ENCODE data around the gene OSGEP. TPM values are rescaled to one million over a fixed set of nuclear protein-coding genes. Genes with fewer than 3 reads are reported as not detected.

OSGEP gene
- total RNA-seq, 1 experiment from 2014 or later, result 64.1 TPM

- H3K4me2 ChIP-seq (ENCODE audit: low read length), result peak overlapping the region; percentile 49
- no peaks in the 10 kb centered on the region for H3K9me3 ChIP-seq (ENCODE audit: low read length)
- no peaks in the 10 kb centered on the region for H3K27me3 ChIP-seq (ENCODE audit: low read length)
- ChIA-PET CTCF (no interaction called here), POLR2A (ENCODE audit: unreplicated experiment) (no interaction called here)
- no peaks in the 10 kb centered on the region for H3K79me2 ChIP-seq (ENCODE audit: low read length)
- intact Hi-C loops (cut with micrococcal nuclease), result no loop called here
- no peaks in the 10 kb centered on the region for H4K20me1 ChIP-seq (ENCODE audit: low read length)
- H3K4me3 ChIP-seq (ENCODE audit: low read length), result no peak overlapping the region
- DNase-seq, result no peak
- H3K9ac ChIP-seq (ENCODE audit: low read length), result peak overlapping the region; percentile 35; the same call in 1 of the 2 replicates
- BruUV-seq (replicated peaks), result no TSS peak
- ATAC-seq, result no peak
- no peaks in the 10 kb centered on the region for H3K36me3 ChIP-seq (ENCODE audit: low read depth, low read length)
- peaks cover 3% of the 10 kb centered on the region for H3F3A ChIP-seq (ENCODE audit: low read length, unreplicated experiment)
- H3K27ac ChIP-seq (ENCODE audit: low read length), result peak overlapping the region; percentile 87
- H3K4me1 ChIP-seq (ENCODE audit: insufficient read depth, low read length), result peaks cover 32% of the 10 kb centered on the region
- H2AFZ ChIP-seq (ENCODE audit: low read length), result no peak overlapping the region
- no peaks in the 10 kb centered on the region for H3K9me2 ChIP-seq (replicated peaks; ENCODE audit: low read length)
- TF ChIP-seq EZH2 (IDR thresholded peaks at IDR 0.05; ENCODE audit: low read length, unreplicated experiment) (no peak), EZH2phosphoT487 (IDR thresholded peaks at IDR 0.05; ENCODE audit: borderline replicate concordance, low read length) (no peak), CTCF (conservative IDR thresholded peaks at IDR 0.05; ENCODE audit: low read depth, low read length) (no peak)
Measured at GRCh38 chr14:20418501-20418909, 36.1 kb downstream of the OSGEP start.

- ChIA-PET POLR2A (ENCODE audit: unreplicated experiment) (interaction anchor here (0.9 kb wide), 1 partner anchor 38 kb away, joined by 3 read pairs; the partner anchor contains the start of gene APEX1), CTCF (interaction anchor here (0.6 to 1.1 kb wide), 4 partner anchors 16 to 822 kb away, joined by 3 to 7 read pairs (median 4); no protein-coding TSS in a partner anchor)
- ATAC-seq, result peak; percentile 43
- H4K20me1 ChIP-seq (ENCODE audit: low read length), result no peaks in the 10 kb centered on the region
- no TSS peak for BruUV-seq (replicated peaks)
- peaks cover 3% of the 10 kb centered on the region for H3F3A ChIP-seq (ENCODE audit: low read length, unreplicated experiment)
- peak overlapping the region; percentile 17; the same call in 1 of the 2 replicates for H3K4me3 ChIP-seq (ENCODE audit: low read length)
- H3K4me2 ChIP-seq (ENCODE audit: low read length), result peak overlapping the region; percentile 66
- H3K9ac ChIP-seq (ENCODE audit: low read length), result peak overlapping the region; percentile 35; the same call in 1 of the 2 replicates
- DNase-seq, result peak; percentile 91
- TF ChIP-seq EZH2phosphoT487 (IDR thresholded peaks at IDR 0.05; ENCODE audit: borderline replicate concordance, low read length) (no peak), EZH2 (IDR thresholded peaks at IDR 0.05; ENCODE audit: low read length, unreplicated experiment) (no peak), CTCF (conservative IDR thresholded peaks at IDR 0.05; ENCODE audit: low read depth, low read length) (no peak)
- H3K4me1 ChIP-seq (ENCODE audit: insufficient read depth, low read length), result peaks cover 32% of the 10 kb centered on the region
- no peaks in the 10 kb centered on the region for H3K9me3 ChIP-seq (ENCODE audit: low read length)
- no peaks in the 10 kb centered on the region for H3K27me3 ChIP-seq (ENCODE audit: low read length)
- intact Hi-C loops (cut with micrococcal nuclease), result no loop called here
- H3K36me3 ChIP-seq (ENCODE audit: low read depth, low read length), result no peaks in the 10 kb centered on the region
- peak overlapping the region; percentile 87 for H3K27ac ChIP-seq (ENCODE audit: low read length)
- H3K79me2 ChIP-seq (ENCODE audit: low read length), result no peaks in the 10 kb centered on the region
- H2AFZ ChIP-seq (ENCODE audit: low read length), result no peak overlapping the region
- H3K9me2 ChIP-seq (replicated peaks; ENCODE audit: low read length), result no peaks in the 10 kb centered on the region
Measured at GRCh38 chr14:20417250-20418186, 37.1 kb downstream of the OSGEP start.
